Mammary epithelial cell (primary cell): ENCODE data around the gene PLAC9.

Source experiments
- CTCF ChIP-seq, 2 donors: IDR thresholded peaks in 1 of 2; conservative IDR thresholded peaks in 1 of 2; 2 replicates each; pipeline ENCODE4 v1.5.1; 2011 to 2012; ENCODE audit warnings: inconsistent platforms in 2 of 2, low read length in 2 of 2, mild to moderate bottlenecking in 2 of 2, control low read depth in 1 of 2, low read depth in 1 of 2; ENCODE audit not compliant: insufficient read depth in 1 of 2; ENCODE audit errors: extremely low read depth in 1 of 2
- EZH2 ChIP-seq: IDR thresholded peaks from 2 replicates; pipeline ENCODE4 v1.6.1; 2012; ENCODE audit warnings: low read length, inconsistent platforms, borderline replicate concordance

GRCh38 chr10:80148166-80148805, 15.8 kb downstream of the PLAC9 start:
- TF ChIP-seq CTCF (conservative IDR thresholded peaks at IDR 0.05 in 1 of 2, IDR thresholded peaks at IDR 0.05 in 1 of 2; ENCODE audit: extremely low read depth in 1 of 2, insufficient read depth in 1 of 2, low read depth in 1 of 2, low read length in 2 of 2) (no peak), EZH2 (no peak)
